NCI-H82 treated with DMSO at 0.1 percent for 48 hours (cell line): ENCODE data around the gene RAB7A.

ENCODE experiments used
- DNase-seq: peaks from one replicate; lab custom pipeline; 2025; ENCODE audit not compliant: unreplicated experiment; lab: John Stamatoyannopoulos, UW

RAB7A gene

DNA sequence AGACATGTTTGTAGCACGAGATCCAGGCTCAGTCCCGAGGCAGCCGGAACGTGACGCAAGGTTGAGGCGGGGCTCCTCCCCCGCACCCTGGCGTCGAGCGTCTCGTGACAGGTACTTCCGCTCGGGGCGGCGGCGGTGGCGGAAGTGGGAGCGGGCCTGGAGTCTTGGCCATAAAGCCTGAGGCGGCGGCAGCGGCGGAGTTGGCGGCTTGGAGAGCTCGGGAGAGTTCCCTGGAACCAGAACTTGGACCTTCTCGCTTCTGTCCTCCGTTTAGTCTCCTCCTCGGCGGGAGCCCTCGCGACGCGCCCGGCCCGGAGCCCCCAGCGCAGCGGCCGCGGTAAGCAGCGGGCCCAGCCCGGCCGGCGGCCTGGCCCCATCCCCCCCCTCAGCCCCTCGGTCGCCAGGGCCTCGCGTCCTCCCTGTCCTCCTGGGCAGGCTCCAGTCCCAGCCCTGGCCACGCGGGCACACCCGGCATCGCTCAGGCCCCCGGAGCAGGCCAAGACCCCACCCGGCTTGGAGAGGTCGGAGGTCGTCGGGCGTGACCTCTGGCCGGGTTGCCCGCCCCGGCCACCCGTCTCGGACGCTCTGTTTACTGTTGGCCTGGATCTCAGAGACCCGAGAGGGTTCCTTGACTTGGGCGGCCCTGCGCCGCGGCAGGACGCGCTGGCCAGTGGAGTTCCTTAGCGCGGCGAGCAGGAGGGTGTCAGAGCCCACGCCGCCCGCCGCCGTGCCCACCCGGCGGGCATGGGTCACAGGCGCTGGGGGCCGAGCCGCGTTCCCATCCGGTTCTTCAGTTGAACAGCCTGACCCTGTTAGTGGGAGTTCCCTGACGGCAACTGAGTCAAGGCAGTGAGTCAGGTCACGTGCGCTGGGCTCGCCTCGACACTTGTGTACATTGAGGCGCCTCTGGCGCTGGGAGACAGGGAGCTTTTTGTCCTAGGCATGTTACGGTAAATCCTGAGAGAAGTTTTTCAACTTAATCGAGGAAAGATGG lies at the start of gene RAB7A:
Gene RAB7A, plus strand, starts transcription at position 161 of the 994 bp plus-strand sequence. CDS start 69,185 bp downstream, outside the sequence.
- DNase-seq = peak; percentile 94

DNA sequence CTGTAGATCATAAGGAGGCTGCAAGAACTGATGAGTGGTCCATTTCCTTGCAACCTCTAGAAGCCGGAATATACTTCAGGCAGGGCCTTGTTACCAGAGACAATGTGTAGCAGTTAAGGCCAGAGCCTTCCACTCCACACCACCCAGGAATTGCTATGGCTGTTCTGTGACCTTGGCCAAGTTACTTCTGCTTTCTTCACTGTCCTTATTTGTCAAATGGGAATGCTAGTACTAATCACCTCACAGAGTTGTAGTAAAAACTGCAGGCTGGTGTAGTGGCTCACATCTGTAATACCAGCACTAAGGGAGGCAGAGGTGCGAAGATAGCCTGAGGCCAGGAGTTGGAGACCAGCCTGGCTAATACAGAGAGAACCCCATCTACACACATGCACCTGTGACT lies 46.6 kb upstream of the RAB7A start:
- DNase-seq = no peak

- peak; percentile 96 for DNase-seq
Measured at GRCh38 chr3:128680603-128681368, 45.2 kb upstream of the RAB7A start.

DNA sequence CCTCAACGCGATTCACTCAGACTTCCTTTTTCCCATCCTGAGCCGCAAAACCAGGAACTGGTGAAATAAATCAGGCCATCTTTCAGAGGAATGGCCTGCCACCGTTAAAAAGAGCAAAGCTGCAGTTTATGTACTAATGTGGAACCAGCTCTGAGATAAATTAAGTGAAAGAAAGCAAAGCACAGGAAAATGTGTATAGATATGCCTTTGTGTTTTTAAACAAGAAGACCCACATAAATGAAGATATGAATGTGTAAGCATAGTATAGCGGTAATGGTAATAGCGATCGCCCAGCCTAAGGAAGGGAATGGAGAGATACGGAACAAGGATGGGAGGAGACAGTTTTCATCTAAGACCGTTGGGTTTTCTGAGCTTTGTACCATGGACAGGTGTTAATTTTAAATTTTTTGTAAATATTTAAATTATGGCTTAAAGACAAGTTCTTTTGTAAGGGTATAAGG lies 44.6 kb upstream of the RAB7A start:
- DNase-seq = no peak

DNA sequence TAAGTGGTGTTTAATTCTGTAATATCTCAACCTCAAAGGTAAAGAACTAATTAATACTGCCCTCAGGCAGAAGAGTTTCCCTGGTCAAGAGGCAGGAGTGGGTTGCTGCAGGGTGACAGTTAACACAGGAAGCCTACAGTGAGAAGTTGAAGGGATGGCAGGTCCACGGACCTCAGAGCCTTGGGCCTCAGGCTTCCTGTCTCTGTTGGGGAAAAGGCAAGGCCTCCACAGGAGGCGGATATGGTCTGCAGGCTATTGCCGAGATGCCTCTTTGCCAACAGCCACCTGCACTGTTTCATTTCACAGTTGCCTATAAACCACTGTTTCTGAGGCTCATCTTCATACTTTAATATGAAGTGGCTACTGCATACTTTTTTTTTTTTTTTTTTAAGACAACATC lies 42.0 kb upstream of the RAB7A start:
- DNase-seq = no peak

DNA sequence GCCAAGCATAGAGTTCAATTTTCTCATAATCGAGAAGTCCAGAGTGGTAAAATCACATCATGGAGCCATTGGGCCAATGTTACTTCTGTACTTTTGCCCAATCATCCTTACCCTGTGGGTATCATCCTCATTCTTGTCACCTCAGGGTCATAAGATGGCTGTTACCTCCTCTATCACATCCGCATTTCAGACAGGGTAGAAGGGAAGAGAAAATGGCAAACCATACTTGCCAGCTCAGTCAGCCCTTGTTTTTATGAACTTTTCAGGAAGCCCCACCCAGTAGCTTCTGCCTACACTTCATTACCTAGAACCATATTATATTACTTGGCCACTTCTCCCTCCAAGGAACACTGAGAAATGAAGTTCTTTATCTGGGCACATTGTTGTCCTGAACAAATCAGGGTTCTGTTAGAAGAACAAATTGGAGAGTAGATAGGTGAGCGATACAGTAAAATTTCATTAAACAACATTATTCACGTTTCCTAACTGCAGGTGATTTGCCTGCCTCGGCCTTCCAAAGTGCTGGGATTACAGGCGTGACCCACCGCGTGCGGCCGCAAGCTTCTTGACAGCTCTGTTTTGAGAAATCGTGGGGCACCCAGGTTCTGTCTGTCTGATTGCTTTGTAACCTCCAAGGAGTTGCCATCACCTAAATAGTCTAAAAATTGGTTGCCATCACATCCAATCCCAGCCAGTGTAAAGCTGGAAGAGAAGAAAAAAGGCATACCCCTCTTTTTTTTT lies 40.8 kb upstream of the RAB7A start:
- no peak for DNase-seq

- DNase-seq = no peak
Measured at GRCh38 chr3:128686465-128686864, 39.5 kb upstream of the RAB7A start.

GRCh38 chr3:128689060-128689459 lies 36.9 kb upstream of the RAB7A start:
- no peak for DNase-seq

DNA sequence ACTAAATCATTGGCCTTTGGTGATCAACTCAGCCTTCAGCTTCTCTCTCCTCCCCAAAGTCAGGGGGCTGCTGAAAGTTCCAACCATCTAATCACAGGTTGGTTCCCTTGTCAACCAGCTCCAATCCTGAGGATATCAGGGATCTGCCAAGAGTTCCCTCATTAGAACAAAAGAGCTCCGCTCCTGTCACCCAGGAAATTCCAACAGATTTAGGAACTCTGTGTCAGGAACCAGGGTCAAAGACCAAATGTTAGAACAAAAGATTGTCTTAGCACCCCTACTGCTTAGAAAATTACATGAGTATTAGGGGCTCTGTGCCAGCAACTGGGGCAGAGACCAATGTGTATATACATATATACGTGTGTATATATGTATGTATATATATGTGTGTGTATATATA lies 32.3 kb upstream of the RAB7A start:
- DNase-seq = no peak

DNA sequence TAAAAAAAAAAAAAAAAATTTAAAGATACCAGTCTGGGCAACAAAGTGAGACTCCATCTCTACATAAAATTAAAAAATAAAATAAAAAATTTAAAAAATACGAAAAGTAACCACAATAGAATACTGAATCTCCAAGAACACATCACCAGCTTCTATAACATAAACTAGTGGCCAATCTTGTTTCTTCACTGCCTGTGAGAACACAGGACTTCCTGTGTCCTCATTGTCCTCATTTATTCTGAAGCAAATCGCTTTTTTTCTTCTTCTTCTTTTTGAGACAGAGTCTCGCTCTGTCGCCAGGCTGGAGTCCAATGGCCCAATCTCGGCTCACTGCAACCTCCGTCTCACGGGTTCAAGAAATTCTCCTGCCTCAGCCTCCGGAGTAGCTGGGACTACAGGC lies 28.6 kb upstream of the RAB7A start:
- DNase-seq = no peak

GRCh38 chr3:128698211-128699047 lies 27.6 kb upstream of the RAB7A start:
- DNase-seq = no peak

DNA sequence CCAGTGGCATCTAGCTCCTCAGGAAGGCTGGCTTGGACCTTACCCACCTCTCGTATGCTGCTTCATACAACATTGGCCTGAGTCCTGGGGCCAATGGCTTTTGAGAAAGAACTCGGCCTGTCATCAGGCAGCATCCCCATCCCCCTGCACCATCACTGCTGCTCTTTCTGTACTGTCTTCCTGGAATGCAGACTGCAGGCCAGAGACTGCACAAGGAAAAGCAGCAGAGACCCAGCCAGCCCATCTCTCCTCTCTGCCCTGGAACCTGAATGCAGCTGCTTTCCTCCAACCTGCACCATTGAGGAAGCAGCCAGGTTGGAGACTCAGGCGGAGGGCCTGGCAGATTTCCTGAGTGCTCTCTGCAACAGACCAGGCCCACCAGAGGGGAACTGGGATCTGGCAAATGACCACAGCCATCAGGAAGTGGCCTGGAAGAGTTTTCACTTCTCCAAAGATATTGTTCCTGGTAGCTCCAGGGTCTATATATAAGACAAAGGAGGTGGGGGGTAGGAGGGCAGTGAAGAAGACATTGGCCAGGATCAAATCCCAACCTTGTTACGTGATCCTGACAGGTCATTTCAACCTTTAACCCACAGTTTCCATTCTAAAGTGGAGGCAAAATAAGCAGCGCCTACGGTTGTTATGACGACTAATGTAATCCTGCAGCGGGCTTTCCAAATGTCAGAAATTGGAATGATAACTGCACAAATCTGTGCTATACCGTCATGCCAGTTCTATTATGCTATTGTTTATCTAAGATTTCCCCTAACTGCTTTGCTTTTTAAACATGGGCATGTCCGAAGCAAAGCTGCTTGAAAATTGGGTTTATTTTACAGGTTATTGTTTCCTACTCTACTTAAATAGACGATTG lies 24.4 kb upstream of the RAB7A start:
- DNase-seq = no peak

DNA sequence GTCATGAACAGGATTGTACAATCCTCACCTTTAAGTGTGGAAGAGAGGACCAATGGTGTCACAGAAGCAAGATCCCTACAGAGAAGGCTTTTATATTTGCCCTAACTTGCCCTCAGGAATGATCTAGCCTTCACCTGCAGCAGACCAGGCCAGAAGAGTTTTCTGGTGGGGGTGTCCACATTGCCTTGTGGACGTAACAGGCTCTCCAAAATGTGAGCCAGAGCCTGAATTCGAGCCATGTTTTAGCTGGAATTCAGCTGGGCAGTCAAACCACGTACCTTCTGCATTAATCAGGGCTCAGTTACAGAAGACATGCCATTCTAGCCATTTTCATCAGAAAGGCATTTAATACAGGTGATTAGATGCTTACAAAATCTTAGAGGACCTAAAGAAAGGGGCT lies 23.6 kb upstream of the RAB7A start:
- no peak for DNase-seq

DNA sequence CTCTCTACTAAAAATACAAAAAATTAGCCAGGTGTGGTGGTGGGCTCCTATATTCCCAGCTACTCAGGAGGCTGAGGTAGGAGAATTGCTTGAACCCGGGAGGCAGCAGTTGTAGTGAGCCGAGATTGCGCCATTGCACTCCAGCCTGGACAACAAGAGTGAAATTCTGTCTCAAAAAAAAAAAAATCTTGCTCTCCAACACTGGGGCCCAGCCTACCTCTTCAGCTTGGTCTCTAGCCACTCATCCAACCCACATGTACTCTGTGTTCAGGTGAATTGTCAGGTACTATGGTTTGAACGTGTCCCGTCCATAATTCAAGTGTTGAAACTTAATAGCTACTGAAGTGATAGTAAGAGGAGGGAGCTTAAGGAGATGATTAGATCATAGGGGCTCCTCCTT lies 22.4 kb upstream of the RAB7A start:
- no peak for DNase-seq

DNA sequence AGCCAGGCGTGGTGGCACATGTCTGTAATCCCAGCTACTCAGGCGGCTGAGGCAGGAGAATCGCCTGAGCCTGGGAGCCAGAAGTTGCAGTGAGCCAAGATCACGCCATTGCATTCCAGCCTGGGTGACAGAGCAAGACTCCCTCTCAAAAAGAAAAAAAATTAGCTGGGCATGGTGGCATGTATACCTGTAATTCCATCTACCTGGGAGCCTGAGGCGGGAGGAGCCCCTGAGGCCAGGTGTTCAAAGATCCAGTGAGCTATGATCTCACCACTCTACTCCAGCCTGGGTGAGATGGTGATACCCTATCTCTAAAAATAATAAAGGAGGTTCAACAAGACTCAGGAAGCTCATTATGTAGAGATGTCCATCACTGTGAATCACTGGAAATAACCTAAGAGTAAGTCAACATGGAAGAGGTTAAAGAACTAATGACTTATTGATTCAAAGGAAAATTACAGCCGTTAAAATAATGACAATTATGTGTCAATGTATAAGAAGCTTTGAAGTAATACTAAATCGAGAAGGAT lies 19.8 kb upstream of the RAB7A start:
- DNase-seq = no peak

- no peak for DNase-seq
Measured at GRCh38 chr3:128707928-128708494, 18.0 kb upstream of the RAB7A start.

DNA sequence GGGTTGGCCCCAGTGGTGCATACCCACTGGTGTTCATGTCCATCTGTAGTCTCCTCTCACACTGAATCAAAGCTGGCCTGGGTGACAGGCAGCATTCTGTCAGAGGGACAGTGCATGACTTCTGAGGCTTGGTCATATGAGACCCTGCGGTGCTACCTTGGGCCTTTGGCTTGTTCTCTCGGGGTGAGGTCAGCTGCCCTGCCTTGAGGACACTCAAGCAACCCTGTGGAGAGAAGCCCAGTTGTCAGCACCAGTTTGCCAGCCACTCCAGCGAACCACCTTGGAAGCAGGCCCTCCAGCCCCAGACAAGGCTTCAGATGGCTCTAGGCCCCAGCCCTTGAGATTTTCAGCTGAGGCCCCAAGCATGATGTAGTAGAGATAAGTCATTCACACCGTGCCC lies 16.9 kb upstream of the RAB7A start:
- no peak for DNase-seq

DNA sequence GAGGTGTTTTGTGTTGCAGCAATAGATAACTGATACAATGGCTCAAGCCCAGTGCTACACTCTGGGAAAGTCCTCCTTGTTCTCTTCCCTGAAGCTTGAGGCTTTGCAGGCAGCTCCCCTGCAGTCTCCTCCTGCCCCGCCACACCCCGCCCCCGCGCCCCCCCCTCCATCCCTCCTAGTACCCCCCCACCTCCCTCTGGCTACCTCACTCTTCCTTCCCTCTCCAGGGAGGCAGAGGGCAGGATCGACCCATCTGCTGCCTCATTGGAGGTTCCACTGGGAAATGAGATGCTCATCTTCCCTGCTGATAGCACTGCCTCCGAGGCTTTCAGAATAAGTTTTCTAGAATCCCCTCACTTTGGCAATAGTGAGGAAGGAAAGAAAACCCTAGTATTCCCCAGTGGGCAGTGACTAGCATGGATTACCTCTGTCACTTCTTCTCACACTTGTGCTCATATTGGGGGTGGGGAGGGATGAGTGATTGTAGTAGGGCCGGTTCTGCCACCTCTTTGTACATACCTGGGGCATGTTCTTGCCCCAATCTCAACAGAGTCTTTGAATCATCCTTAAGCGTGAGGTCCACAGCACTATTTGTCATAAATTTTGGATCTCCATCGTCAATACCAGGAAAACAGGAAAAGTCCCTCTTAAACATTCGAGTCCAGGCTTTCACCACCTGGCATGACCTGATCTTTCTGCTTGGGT lies 16.3 kb upstream of the RAB7A start:
- no peak for DNase-seq
